LNCAP (cell line): ENCODE data around the gene HSD17B8.
A peak's percentile ranks its signal among the peaks of the same experiment; 100 is the strongest.

Source experiments
- TF ChIP-seq, protein P1 (sequence below): fragments of 450-650 bp; IDR thresholded peaks from 2 replicates; pipeline ENCODE4 v1.5.1; 2017; ENCODE audit warnings: mild to moderate bottlenecking

Gene HSD17B8

DNA sequence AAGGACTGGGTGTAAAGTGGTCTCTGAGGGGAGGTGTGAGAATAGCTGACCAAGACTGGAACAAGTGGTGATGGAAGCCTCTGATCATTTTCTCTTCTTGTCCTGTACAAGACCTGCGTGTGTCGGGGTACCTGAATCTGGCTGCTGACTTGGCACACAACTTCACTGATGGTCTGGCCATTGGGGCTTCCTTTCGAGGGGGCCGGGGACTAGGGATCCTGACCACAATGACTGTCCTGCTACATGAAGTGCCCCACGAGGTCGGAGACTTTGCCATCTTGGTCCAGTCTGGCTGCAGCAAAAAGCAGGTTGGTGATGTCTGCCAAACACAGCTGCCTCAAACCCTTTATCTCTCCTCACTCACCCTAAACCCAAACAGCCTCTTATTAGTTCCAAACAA, 1.7 kb upstream of the HSD17B8 start:
- TF ChIP-seq, protein P1, sequence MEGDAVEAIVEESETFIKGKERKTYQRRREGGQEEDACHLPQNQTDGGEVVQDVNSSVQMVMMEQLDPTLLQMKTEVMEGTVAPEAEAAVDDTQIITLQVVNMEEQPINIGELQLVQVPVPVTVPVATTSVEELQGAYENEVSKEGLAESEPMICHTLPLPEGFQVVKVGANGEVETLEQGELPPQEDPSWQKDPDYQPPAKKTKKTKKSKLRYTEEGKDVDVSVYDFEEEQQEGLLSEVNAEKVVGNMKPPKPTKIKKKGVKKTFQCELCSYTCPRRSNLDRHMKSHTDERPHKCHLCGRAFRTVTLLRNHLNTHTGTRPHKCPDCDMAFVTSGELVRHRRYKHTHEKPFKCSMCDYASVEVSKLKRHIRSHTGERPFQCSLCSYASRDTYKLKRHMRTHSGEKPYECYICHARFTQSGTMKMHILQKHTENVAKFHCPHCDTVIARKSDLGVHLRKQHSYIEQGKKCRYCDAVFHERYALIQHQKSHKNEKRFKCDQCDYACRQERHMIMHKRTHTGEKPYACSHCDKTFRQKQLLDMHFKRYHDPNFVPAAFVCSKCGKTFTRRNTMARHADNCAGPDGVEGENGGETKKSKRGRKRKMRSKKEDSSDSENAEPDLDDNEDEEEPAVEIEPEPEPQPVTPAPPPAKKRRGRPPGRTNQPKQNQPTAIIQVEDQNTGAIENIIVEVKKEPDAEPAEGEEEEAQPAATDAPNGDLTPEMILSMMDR: no peak

DNA sequence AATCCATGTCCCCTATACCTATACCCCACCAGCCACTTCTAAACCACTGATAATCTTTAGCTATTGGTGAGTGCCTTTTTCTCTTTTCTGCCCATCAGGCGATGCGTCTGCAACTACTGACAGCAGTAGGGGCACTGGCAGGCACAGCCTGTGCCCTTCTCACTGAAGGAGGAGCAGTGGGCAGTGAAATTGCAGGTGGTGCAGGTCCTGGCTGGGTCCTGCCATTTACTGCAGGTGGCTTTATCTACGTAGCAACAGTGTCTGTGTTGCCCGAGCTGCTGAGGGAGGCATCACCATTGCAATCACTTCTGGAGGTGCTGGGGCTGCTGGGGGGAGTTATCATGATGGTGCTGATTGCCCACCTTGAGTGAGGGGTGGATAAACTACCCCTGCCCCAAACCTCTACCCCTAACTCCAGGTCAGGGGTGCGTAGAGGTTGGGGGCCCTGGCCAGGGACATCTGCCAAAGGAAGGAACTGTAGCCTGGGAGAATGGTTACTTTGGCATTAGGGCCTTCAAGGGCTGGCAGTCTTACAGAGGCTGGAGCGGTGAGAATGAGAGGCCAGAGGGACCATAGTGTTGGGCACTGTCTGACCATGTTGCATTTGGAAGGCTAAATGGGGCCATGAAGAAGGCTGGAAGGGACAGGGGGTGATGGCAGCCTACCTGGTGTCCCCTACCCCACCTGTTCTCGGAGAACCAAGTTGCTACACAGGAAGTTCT, 851 bp upstream of the HSD17B8 start:
- TF ChIP-seq, protein P1: no peak

DNA sequence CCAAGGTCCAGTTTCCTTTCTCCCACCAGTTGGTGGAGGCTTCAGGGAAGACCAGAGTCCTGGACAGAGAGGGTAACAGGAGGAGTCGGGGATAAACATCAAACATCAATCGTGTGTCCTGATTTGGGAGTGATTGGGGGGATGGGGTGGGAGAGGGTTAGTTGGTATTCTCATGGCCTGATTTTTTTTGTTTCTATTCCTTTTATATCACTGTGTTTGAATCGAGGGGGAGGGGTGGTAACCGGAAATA, 365 bp upstream of the HSD17B8 start:
- TF ChIP-seq, protein P1: no peak

DNA sequence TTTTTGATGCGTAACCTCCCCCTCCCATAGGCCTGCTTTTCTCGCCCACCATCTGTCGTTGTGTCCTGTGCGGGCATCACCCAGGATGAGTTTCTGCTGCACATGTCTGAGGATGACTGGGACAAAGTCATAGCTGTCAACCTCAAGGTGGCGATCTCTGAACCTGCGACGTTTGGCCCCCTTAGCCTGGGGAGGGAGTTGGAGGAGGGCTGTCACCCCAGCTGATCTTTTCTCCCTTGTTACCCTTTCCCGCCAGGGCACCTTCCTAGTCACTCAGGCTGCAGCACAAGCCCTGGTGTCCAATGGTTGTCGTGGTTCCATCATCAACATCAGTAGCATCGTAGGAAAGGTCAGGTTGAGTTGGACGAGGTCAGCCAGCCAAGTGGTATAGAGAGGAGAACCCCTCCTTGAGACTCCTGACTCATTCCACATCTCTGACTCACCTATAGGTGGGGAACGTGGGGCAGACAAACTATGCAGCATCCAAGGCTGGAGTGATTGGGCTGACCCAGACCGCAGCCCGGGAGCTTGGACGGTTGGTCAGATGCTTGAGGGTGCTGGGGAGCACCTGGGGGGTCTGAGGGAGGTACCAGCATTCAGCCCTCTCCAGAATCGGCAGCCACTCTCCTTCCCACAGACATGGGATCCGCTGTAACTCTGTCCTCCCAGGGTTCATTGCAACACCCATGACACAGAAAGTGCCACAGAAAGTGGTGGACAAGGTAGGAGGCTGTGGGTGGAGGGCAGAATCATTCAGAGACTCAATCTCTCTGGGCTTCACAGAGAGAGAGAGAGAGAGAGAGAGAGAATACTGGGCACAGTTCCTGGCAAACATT, 954 bp downstream of the HSD17B8 start:
- TF ChIP-seq, protein P1: 0 out of 2 replicates have a peak, but pooled peaks have one; percentile 10

DNA sequence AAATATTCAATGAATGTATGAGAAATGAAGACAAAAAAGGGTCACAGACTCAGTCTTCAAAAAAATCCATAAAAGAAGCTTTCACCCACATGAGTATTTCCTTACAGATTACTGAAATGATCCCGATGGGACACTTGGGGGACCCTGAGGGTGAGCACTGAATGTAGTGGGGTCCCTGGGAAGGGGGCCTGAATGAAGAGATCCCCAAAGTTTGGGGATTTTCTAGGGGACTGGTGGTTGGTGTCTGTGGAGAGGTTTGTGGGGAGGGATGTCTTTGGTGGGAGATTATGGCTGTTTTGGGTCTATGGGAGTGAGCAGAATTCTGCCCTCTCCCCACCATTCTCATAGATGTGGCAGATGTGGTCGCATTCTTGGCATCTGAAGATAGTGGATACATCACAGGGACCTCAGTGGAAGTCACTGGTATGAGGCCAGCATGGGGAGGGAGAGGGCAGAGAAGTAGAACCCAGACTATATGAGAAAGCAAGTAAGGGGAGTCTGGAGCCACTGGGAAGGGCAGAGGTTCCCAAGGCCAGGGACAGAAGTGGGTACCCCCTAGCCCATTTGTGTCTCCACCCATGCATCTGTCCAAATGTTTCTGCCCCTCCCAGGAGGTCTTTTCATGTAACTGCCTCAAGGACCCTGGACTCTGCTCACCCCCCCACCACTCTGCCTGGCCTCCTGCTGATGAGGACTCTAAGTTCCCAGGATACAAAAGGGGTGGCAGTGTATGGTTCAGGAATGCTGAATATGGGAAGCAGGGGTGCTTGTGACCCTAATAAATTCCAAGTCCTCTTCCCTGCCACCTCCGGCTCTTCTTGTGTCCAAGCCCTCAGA, 1.8 kb downstream of the HSD17B8 start:
- TF ChIP-seq, protein P1: no peak

DNA sequence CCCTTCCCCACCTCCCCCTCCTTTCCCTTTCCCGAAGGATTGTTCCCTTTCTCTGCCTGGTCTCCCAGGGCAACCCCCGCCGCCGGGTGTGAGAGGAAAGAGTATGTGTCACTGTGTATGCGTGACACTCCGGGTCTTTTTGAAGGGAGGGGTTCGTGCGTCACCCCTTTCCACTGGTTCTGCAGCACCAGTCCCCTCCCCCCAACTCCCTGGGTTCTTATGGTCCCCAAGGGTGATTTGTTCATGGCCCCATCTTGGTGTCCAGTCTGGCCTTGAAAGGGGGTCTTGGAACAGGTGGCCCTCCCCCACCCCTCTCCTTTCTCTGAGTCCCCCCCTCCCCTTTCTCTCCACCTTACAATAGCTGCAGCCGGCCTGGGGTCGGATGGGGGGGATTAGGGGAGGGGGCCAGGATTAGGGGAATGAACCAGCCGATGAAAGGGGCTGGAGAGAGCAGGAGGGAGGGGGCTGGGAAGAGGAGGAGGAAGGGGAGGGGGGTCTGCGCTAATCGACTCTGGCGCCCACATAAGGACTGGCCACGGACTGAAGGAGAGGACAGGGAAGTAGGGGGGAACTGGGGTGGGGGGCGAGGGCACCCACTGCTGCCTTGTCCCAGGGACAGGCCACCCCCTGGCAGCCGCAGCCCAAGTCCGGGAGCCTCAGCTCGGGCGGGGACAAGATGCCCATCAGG, 2.6 kb downstream of the HSD17B8 start:
- TF ChIP-seq, protein P1: no peak

DNA sequence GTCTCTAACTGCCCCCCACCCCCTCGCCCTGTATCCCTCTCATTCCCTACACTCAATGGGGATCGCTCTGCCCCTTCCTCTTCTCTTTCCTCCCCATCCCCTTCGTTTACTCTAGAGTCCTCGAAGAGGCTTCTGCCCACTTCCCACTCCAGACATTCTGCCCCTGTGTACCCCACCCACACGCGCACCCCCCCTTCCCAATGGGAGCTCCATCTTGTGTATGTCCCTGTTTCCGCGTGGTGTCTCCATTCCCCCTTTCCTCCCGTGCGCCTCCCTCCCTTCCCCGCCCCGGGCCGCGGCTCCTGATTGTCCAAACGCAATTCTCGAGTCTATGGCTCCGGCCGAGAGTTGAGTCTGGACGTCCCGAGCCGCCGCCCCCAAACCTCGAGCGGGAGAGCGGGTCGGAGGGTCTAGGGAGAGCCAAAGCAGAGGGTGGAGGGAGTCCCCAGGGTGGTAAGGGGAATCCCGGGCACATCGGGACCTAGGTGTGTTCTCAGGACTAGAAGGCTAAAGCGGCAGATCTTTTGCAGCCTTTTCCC, 3.2 kb downstream of the HSD17B8 start:
- TF ChIP-seq, protein P1: no peak
